Retinal pigment epithelial cell (primary cell): ENCODE results near the gene SNRPA1.

ENCODE experiments used
- DNase-seq: peaks from one replicate; pipeline ENCODE4 v3.0.0-alpha.2; 2010; ENCODE audit warnings: low read depth
- H3K4me3 ChIP-seq: 2 replicates; pipeline ENCODE4 v1.5.1; 2011; ENCODE audit warnings: mild to moderate bottlenecking, low read length, control low read depth, moderate library complexity
- TF ChIP-seq, protein P1 (sequence below): conservative IDR thresholded peaks from 2 replicates; pipeline ENCODE4 v1.5.1; 2011; ENCODE audit warnings: low read depth, low read length, control low read depth, inconsistent platforms

SNRPA1 gene

DNA sequence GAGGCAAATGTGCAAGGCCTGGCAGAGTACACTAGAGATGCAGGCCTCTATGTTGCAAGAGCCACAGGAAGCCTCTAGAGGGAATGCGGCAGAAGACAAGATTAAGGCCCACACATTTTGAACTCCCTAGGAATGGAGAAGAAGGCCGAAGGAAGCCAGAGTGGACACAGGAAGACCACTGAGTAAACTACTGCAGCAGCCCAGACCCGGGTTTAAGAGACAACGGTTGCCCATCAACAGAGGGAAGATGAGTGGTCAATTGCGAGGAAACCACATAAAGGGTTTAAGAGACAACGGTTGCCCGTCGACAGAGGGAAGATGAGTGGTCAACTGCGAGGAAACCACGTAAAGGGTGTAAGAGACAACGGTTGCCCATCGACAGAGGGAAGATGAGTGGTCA, 57.8 kb downstream of the SNRPA1 start:
- H3K4me3 ChIP-seq: no peak overlapping the region
- TF ChIP-seq, protein P1, sequence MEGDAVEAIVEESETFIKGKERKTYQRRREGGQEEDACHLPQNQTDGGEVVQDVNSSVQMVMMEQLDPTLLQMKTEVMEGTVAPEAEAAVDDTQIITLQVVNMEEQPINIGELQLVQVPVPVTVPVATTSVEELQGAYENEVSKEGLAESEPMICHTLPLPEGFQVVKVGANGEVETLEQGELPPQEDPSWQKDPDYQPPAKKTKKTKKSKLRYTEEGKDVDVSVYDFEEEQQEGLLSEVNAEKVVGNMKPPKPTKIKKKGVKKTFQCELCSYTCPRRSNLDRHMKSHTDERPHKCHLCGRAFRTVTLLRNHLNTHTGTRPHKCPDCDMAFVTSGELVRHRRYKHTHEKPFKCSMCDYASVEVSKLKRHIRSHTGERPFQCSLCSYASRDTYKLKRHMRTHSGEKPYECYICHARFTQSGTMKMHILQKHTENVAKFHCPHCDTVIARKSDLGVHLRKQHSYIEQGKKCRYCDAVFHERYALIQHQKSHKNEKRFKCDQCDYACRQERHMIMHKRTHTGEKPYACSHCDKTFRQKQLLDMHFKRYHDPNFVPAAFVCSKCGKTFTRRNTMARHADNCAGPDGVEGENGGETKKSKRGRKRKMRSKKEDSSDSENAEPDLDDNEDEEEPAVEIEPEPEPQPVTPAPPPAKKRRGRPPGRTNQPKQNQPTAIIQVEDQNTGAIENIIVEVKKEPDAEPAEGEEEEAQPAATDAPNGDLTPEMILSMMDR: no peak
- no peak for DNase-seq

DNA sequence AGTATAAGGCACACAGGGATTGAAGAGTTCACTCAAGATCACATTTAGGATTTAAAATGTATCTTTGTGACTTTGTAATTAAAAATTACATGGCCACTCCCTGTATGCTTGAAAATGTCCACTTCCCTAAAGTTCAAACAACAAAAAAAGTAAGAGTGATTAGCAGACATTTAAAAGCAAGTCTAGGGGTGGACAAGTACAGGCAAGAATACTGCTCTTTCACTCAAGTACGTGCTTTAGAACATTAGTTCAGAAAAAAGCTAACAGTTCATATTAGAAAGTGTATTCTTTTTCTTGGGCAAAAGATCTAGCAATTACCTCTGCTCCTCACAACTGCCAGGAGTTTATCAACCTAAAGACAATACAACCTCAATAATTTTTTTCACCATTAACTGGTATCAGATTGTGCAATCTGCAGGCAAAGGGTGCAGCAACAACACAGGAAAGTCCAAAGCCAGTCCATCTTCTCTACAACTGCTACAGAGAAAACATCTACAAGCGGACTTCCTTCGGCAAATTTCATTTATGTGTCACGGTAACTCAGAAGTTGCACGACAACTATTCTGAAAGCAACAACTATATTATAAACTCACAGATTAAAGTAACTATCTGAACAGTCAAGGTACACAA, 61.3 kb downstream of the SNRPA1 start:
- H3K4me3 ChIP-seq: no peak overlapping the region
- TF ChIP-seq, protein P1: no peak
- no peak for DNase-seq

DNA sequence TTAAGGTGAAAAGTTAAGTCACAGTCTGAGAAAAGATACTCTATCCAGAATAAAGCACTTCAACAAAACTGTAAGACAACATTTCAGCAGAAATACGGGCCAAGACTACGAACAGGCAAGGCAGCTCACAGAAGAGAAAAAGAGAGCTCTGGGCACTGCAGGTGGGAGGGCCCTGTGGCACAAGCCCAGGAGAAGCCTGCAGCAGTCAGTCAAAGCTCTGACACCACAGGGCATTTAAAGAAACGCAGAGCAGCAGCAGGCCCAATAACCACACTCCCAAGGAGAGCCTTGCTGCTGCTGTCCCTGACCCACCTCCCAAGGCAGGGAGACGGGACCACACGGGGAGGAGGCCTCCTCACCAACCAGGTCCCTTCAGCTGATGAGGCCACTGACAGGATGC, 62.4 kb downstream of the SNRPA1 start:
- no peak overlapping the region for H3K4me3 ChIP-seq
- TF ChIP-seq, protein P1: no peak
- no peak for DNase-seq
